ENCODE results near the gene OTOF. TPM values are rescaled to one million over a fixed set of nuclear protein-coding genes. Genes with fewer than 3 reads are reported as not detected.

The OTOF gene
- total RNA-seq, 1 experiment from 2014 or later: 0.26 TPM

DNA sequence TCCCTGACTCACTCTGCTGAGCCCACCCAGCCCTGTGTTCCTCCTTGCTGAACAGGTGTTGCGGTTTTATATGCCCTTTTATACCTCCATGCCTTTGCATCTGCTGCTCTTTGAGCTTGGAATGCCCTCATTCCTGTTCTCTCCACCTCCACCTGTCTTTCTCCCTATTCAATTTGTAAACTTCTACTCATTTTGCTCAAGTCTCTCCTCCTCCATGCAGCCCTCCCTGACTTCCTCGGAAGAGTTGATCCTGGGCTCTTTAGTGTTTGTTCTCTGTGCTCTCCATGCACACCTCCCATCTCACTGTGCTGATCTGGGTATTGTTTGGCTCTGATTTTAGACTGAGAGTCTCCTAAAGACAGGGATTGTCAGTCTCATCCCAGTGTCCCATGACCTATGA is 7.2 kb upstream of the OTOF start:
- H3K9me3 Mint-ChIP-seq: no peaks in the 10 kb centered on the region
- POLR2A ChIA-PET: no interaction called here
- TF ChIP-seq ETV6 (CRISPR knock-in tag; IDR thresholded peaks at IDR 0.05) (no peak), ATF2 (CRISPR knock-in tag; IDR thresholded peaks at IDR 0.05; ENCODE audit: borderline replicate concordance, low read depth) (no peak), ZNF219 (CRISPR knock-in tag; IDR thresholded peaks at IDR 0.05; ENCODE audit: borderline replicate concordance) (no peak), TCF7 (CRISPR knock-in tag; IDR thresholded peaks at IDR 0.05; ENCODE audit: low read depth) (no peak), SMAD3 (CRISPR knock-in tag; IDR thresholded peaks at IDR 0.05; ENCODE audit: borderline replicate concordance) (no peak), ATF6 (CRISPR knock-in tag; IDR thresholded peaks at IDR 0.05) (no peak), FOXP4 (CRISPR knock-in tag; IDR thresholded peaks at IDR 0.05) (no peak), ZNF671 (CRISPR knock-in tag; IDR thresholded peaks at IDR 0.05) (no peak), ZNF138 (CRISPR knock-in tag; conservative IDR thresholded peaks at IDR 0.05) (no peak), TEAD1 (CRISPR knock-in tag; IDR thresholded peaks at IDR 0.05) (no peak), ZNF416 (CRISPR knock-in tag; IDR thresholded peaks at IDR 0.05) (no peak), AR (CRISPR knock-in tag; IDR thresholded peaks at IDR 0.05) (no peak), IRF2 (CRISPR knock-in tag; IDR thresholded peaks at IDR 0.05; ENCODE audit: borderline replicate concordance, low read depth) (no peak), GABPB1 (CRISPR knock-in tag; IDR thresholded peaks at IDR 0.05) (no peak), GRHL2 (CRISPR knock-in tag; IDR thresholded peaks at IDR 0.05; ENCODE audit: insufficient replicate concordance, severe bottlenecking) (no peak), NFE2L1 (CRISPR knock-in tag; IDR thresholded peaks at IDR 0.05) (no peak)
- TF ChIP-seq, protein P1, sequence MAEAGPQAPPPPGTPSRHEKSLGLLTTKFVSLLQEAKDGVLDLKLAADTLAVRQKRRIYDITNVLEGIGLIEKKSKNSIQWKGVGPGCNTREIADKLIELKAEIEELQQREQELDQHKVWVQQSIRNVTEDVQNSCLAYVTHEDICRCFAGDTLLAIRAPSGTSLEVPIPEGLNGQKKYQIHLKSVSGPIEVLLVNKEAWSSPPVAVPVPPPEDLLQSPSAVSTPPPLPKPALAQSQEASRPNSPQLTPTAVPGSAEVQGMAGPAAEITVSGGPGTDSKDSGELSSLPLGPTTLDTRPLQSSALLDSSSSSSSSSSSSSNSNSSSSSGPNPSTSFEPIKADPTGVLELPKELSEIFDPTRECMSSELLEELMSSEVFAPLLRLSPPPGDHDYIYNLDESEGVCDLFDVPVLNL (CRISPR knock-in tag; IDR thresholded peaks at IDR 0.05; ENCODE audit: borderline replicate concordance, low read depth): no peak
- TF ChIP-seq, protein P2, sequence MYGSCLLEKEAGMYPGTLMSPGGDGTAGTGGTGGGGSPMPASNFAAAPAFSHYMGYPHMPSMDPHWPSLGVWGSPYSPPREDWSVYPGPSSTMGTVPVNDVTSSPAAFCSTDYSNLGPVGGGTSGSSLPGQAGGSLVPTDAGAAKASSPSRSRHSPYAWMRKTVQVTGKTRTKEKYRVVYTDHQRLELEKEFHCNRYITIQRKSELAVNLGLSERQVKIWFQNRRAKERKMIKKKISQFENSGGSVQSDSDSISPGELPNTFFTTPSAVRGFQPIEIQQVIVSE (CRISPR knock-in tag; IDR thresholded peaks at IDR 0.05; ENCODE audit: borderline replicate concordance): no peak
- no peaks in the 10 kb centered on the region for H3K36me3 Mint-ChIP-seq
- DNase-seq (ENCODE audit: low spot score) (no peak), ATAC-seq (no peak)
- H3K4me3 Mint-ChIP-seq: no peak overlapping the region
- H3K4me1 Mint-ChIP-seq: no peaks in the 10 kb centered on the region
- H3K27ac Mint-ChIP-seq: no peak overlapping the region
- H3K27me3 Mint-ChIP-seq (ENCODE audit: low read depth): no peaks in the 10 kb centered on the region
- CTCF ChIA-PET: no interaction called here
